Esophagus squamous epithelium (tissue), 4 donors: ENCODE data around the gene FNTB.

Experiments
- CTCF ChIP-seq, 6 experiments: fragments of 450-650 bp in 4 of 6; fragments of 200-600 bp in 2 of 6; sonication (generic) in 2 of 6; IDR thresholded peaks; one replicate each; pipeline ENCODE4 v1.5.1; 2016 to 2019; ENCODE audit warnings: antibody characterized with exemption in 6 of 6, mild to moderate bottlenecking in 4 of 6, moderate library complexity in 4 of 6
- POLR2A ChIP-seq, 4 donors: fragments of 450-650 bp; IDR thresholded peaks; one replicate each; pipeline ENCODE4 v1.6.1; 2017; ENCODE audit warnings: antibody characterized with exemption in 4 of 4, mild to moderate bottlenecking in 4 of 4, moderate library complexity in 3 of 4

DNA sequence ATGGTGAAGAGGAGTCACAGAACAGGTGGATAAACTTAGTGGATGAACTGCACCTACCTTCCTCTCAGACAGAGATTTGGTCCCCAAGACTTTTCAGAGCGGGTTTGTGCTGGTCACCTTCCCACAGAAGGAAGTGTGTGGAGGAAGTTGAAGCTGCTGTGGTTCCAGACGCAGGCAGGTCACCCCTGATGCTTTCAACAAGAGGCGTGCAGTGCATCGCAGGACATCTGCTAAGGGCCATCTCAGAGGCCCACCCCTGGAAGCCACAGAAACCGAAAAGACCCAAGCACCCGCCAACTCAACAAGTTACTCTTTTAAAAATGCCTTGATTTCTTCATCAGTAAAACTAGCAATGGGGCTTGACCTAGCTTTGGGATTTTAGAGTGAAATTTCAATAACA, 43.1 kb upstream of the FNTB start:
- TF ChIP-seq CTCF (IDR thresholded peaks at IDR 0.05), result no peak
- no peak for TF ChIP-seq POLR2A (IDR thresholded peaks at IDR 0.05)
